ENCODE data around the gene MFSD1. TPM values are rescaled to one million over a fixed set of nuclear protein-coding genes. Genes with fewer than 3 reads are reported as not detected.

Gene MFSD1
- total RNA-seq, 1 experiment from 2014 or later: 38.6 TPM

GRCh38 chr3:158839966-158840365 lies 38.1 kb downstream of the MFSD1 start:
- CTCF ChIA-PET: no interaction called here
- intact Hi-C loops (cut with micrococcal nuclease; ENCODE audit: unreplicated experiment): no loop called here
- POLR2A ChIA-PET (ENCODE audit: unreplicated experiment): no interaction called here
- BruUV-seq (replicated peaks): no TSS peak
- Histone ChIP-seq H3K27ac (no peak overlapping the region), H3K4me3 (no peak overlapping the region), H2AFZ (no peak overlapping the region), H3K79me2 (ENCODE audit: low read depth) (no peaks in the 10 kb centered on the region), H4K20me1 (ENCODE audit: insufficient read depth) (no peaks in the 10 kb centered on the region), H3K36me3 (ENCODE audit: low read depth) (no peaks in the 10 kb centered on the region), H3K4me1 (replicated peaks; ENCODE audit: insufficient read depth) (no peaks in the 10 kb centered on the region), H3F3A (ENCODE audit: insufficient read depth, low read depth) (no peaks in the 10 kb centered on the region), H3K27me3 (ENCODE audit: insufficient read depth, low read depth) (no peaks in the 10 kb centered on the region), H3K9me3 (ENCODE audit: insufficient read depth, low read depth) (no peaks in the 10 kb centered on the region), H3K4me2 (no peak overlapping the region), H3K9me2 (ENCODE audit: insufficient read depth) (no peaks in the 10 kb centered on the region)
- no peak for TF ChIP-seq CTCF (conservative IDR thresholded peaks at IDR 0.05)
- TF ChIP-seq EZH2 (IDR thresholded peaks at IDR 0.05; ENCODE audit: low read depth): no peak
- no peak for DNase-seq

GRCh38 chr3:158841387-158841786 lies 39.5 kb downstream of the MFSD1 start:
- BruUV-seq (replicated peaks): no TSS peak
- no peak for DNase-seq
- Histone ChIP-seq H3K4me2 (no peak overlapping the region), H3K4me3 (no peak overlapping the region), H3K27me3 (ENCODE audit: insufficient read depth, low read depth) (no peaks in the 10 kb centered on the region), H4K20me1 (ENCODE audit: insufficient read depth) (no peaks in the 10 kb centered on the region), H3K9me3 (ENCODE audit: insufficient read depth, low read depth) (no peaks in the 10 kb centered on the region), H3K27ac (no peak overlapping the region), H3K4me1 (replicated peaks; ENCODE audit: insufficient read depth) (no peaks in the 10 kb centered on the region), H3F3A (ENCODE audit: insufficient read depth, low read depth) (no peaks in the 10 kb centered on the region), H2AFZ (no peak overlapping the region), H3K9me2 (ENCODE audit: insufficient read depth) (no peaks in the 10 kb centered on the region), H3K36me3 (ENCODE audit: low read depth) (no peaks in the 10 kb centered on the region), H3K79me2 (ENCODE audit: low read depth) (no peaks in the 10 kb centered on the region)
- ChIA-PET CTCF (no interaction called here), POLR2A (ENCODE audit: unreplicated experiment) (no interaction called here)
- intact Hi-C loops (cut with micrococcal nuclease; ENCODE audit: unreplicated experiment): no loop called here
- no peak for TF ChIP-seq CTCF (conservative IDR thresholded peaks at IDR 0.05)
- no peak for TF ChIP-seq EZH2 (IDR thresholded peaks at IDR 0.05; ENCODE audit: low read depth)

- intact Hi-C loops (cut with micrococcal nuclease; ENCODE audit: unreplicated experiment): no loop called here
- no peaks in the 10 kb centered on the region for H3K9me2 ChIP-seq (ENCODE audit: insufficient read depth)
- H3K36me3 ChIP-seq (ENCODE audit: low read depth): no peaks in the 10 kb centered on the region
- no peaks in the 10 kb centered on the region for H3K9me3 ChIP-seq (ENCODE audit: insufficient read depth, low read depth)
- CTCF ChIA-PET: interaction anchor here (0.5 kb wide), 1 partner anchor 1189 kb away, joined by 6 read pairs; no protein-coding TSS in a partner anchor
- no peak overlapping the region for H2AFZ ChIP-seq
- H3K4me3 ChIP-seq: no peak overlapping the region
- BruUV-seq (replicated peaks): no TSS peak
- H3K4me2 ChIP-seq: no peak overlapping the region
- H3K4me1 ChIP-seq (replicated peaks; ENCODE audit: insufficient read depth): no peaks in the 10 kb centered on the region
- POLR2A ChIA-PET (ENCODE audit: unreplicated experiment): interaction anchor here (0.6 kb wide), 1 partner anchor 272 kb away, joined by 3 read pairs; the partner anchor contains the start of gene MLF1
- H3F3A ChIP-seq (ENCODE audit: insufficient read depth, low read depth): no peaks in the 10 kb centered on the region
- no peaks in the 10 kb centered on the region for H3K79me2 ChIP-seq (ENCODE audit: low read depth)
- no peak for DNase-seq
- no peak overlapping the region for H3K27ac ChIP-seq
- H3K27me3 ChIP-seq (ENCODE audit: insufficient read depth, low read depth): no peaks in the 10 kb centered on the region
- no peak for TF ChIP-seq EZH2 (IDR thresholded peaks at IDR 0.05; ENCODE audit: low read depth)
- TF ChIP-seq CTCF (conservative IDR thresholded peaks at IDR 0.05): no peak
- H4K20me1 ChIP-seq (ENCODE audit: insufficient read depth): no peaks in the 10 kb centered on the region
Observed at GRCh38 chr3:158842976-158843375, 41.1 kb downstream of the MFSD1 start.

All from PC-9 (cell line).